SU-DHL-6 (cell line): ENCODE data around the gene KAT8.

Source experiments
- H2AFZ ChIP-seq: fragments of 200-600 bp; sonication (generic); 2 replicates; pipeline ENCODE4 v1.6.1; 2014; ENCODE audit warnings: low read depth, mild to moderate bottlenecking, moderate library complexity, mixed read lengths, antibody characterized with exemption, low read length; ENCODE audit not compliant: severe bottlenecking
- H3F3A ChIP-seq: fragments of 200-600 bp; shearing (Covaris generic); 2 replicates; pipeline ENCODE4 v1.6.0; 2016; ENCODE audit warnings: antibody characterized with exemption, mild to moderate bottlenecking; ENCODE audit not compliant: insufficient read depth
- H3K27ac ChIP-seq: fragments of 200-600 bp; sonication (generic); 2 replicates; pipeline ENCODE4 v1.5.1; 2016; ENCODE audit warnings: low read depth, mild to moderate bottlenecking, low read length, moderate library complexity, mixed read lengths
- H3K27me3 ChIP-seq: fragments of 200-600 bp; sonication (generic), shearing (Covaris generic); 2 replicates; pipeline ENCODE4 v1.6.0; 2014; ENCODE audit warnings: mild to moderate bottlenecking, low read length
- H3K36me3 ChIP-seq: fragments of 200-600 bp; sonication (generic); 2 replicates; pipeline ENCODE4 v1.6.1; 2014; ENCODE audit warnings: mild to moderate bottlenecking, low read length, mixed read lengths
- H3K4me2 ChIP-seq: fragments of 300-600, 200-600 bp; shearing (Covaris generic), sonication (generic); 2 replicates; pipeline ENCODE4 v1.6.0; 2014; ENCODE audit warnings: low read length, low read depth, mild to moderate bottlenecking; ENCODE audit not compliant: poor library complexity, severe bottlenecking
- H3K4me3 ChIP-seq: fragments of 200-600 bp; sonication (generic); 2 replicates; pipeline ENCODE4 v1.5.1; 2014; ENCODE audit warnings: antibody characterized with exemption, low read length, mild to moderate bottlenecking, mixed read lengths; ENCODE audit not compliant: insufficient read depth, poor library complexity, severe bottlenecking
- H3K79me2 ChIP-seq: fragments of 200-600 bp; sonication (generic); 2 replicates; pipeline ENCODE4 v1.6.1; 2014; ENCODE audit warnings: mild to moderate bottlenecking, low read length, moderate library complexity; ENCODE audit not compliant: insufficient read depth
- H3K9ac ChIP-seq: fragments of 200-600 bp; sonication (generic); 2 replicates; pipeline ENCODE4 v1.7.0; 2014; ENCODE audit warnings: mild to moderate bottlenecking, low read length
- H3K9me2 ChIP-seq: fragments of 200-600 bp; sonication (generic); replicated peaks from 2 replicates; pipeline ENCODE4 v1.6.1; 2014; ENCODE audit warnings: low read length; ENCODE audit not compliant: insufficient read depth
- H3K9me3 ChIP-seq: fragments of 200-600 bp; sonication (generic); 2 replicates; pipeline ENCODE4 v1.6.1; 2014; ENCODE audit warnings: low read length, mixed read lengths; ENCODE audit not compliant: insufficient read depth
- H4K20me1 ChIP-seq: fragments of 200-600 bp; sonication (generic); 2 replicates; pipeline ENCODE4 v1.6.1; 2014; ENCODE audit warnings: low read depth, mild to moderate bottlenecking, antibody characterized with exemption, low read length, moderate library complexity, mixed read lengths
- CTCF ChIP-seq: fragments of 200-600 bp; sonication (generic); IDR thresholded peaks from one replicate; pipeline ENCODE4 v1.5.1; 2017; ENCODE audit warnings: antibody characterized with exemption, mild to moderate bottlenecking, low read length, moderate library complexity; ENCODE audit not compliant: insufficient read depth, poor library complexity, severe bottlenecking
- EZH2phosphoT487 ChIP-seq: fragments of 200-600 bp; sonication (generic), shearing (Covaris generic); conservative IDR thresholded peaks from 2 replicates; pipeline ENCODE4 v1.6.1; 2018; ENCODE audit warnings: mild to moderate bottlenecking, antibody characterized with exemption, low read length, moderate library complexity, mixed read lengths

KAT8 gene

GRCh38 chr16:31130899-31131298 is 13.4 kb downstream of the KAT8 start:
- TF ChIP-seq CTCF: no peak
- TF ChIP-seq EZH2phosphoT487: no peak
- Histone ChIP-seq H3K9me2 (no peaks in the 10 kb centered on the region), H3K27ac (no peak overlapping the region), H4K20me1 (no peaks in the 10 kb centered on the region), H3K79me2 (no peaks in the 10 kb centered on the region), H3F3A (no peaks in the 10 kb centered on the region), H3K9ac (no peak overlapping the region), H3K36me3 (no peaks in the 10 kb centered on the region), H3K9me3 (no peaks in the 10 kb centered on the region), H2AFZ (no peak overlapping the region), H3K4me2 (no peak overlapping the region), H3K4me3 (no peak overlapping the region), H3K27me3 (no peaks in the 10 kb centered on the region)

- Histone ChIP-seq H4K20me1 (no peaks in the 10 kb centered on the region), H3K27me3 (no peaks in the 10 kb centered on the region), H3K36me3 (no peaks in the 10 kb centered on the region), H3K27ac (no peak overlapping the region), H3F3A (no peaks in the 10 kb centered on the region), H3K9me3 (no peaks in the 10 kb centered on the region), H3K4me2 (no peak overlapping the region), H2AFZ (no peak overlapping the region), H3K4me3 (no peak overlapping the region), H3K79me2 (no peaks in the 10 kb centered on the region), H3K9me2 (no peaks in the 10 kb centered on the region), H3K9ac (no peak overlapping the region)
- TF ChIP-seq EZH2phosphoT487: no peak
- TF ChIP-seq CTCF: no peak
Measured at GRCh38 chr16:31131416-31131815, 14.0 kb downstream of the KAT8 start.

GRCh38 chr16:31131841-31132271 is 14.4 kb downstream of the KAT8 start:
- Histone ChIP-seq H3K9me2 (no peaks in the 10 kb centered on the region), H3K9me3 (no peaks in the 10 kb centered on the region), H2AFZ (no peak overlapping the region), H3K79me2 (no peaks in the 10 kb centered on the region), H4K20me1 (no peaks in the 10 kb centered on the region), H3K27ac (no peak overlapping the region), H3K9ac (no peak overlapping the region), H3K36me3 (no peaks in the 10 kb centered on the region), H3K4me2 (no peak overlapping the region), H3K4me3 (no peak overlapping the region), H3F3A (no peaks in the 10 kb centered on the region), H3K27me3 (no peaks in the 10 kb centered on the region)
- TF ChIP-seq EZH2phosphoT487 (no peak), CTCF (no peak)
